Left ventricle myocardium inferior (tissue), 1 donor: ENCODE measurements around the gene NSFL1C. TPM values are rescaled to one million over a fixed set of nuclear protein-coding genes. Genes with fewer than 3 reads are reported as not detected.

Experiments
- DNase-seq: peaks from one replicate; pipeline ENCODE4 v3.0.0-alpha.2; 2020
- H3K27ac ChIP-seq: fragments of 200-600 bp; replicated peaks from 2 replicates; pipeline ENCODE4 v1.8.0; 2021
- H3K27me3 ChIP-seq: fragments of 200-600 bp; 2 replicates; pipeline ENCODE4 v1.8.0; 2021; ENCODE audit warnings: low read depth
- H3K36me3 ChIP-seq: fragments of 200-600 bp; 2 replicates; pipeline ENCODE4 v1.8.0; 2021
- H3K4me1 ChIP-seq: fragments of 200-600 bp; 2 replicates; pipeline ENCODE4 v1.8.0; 2021
- H3K4me3 ChIP-seq: fragments of 200-600 bp; 2 replicates; pipeline ENCODE4 v1.8.0; 2021; ENCODE audit warnings: mild to moderate bottlenecking, moderate library complexity
- H3K9me3 ChIP-seq: fragments of 200-600 bp; replicated peaks from 2 replicates; pipeline ENCODE4 v1.8.0; 2021
- CTCF ChIP-seq: fragments of 200-600 bp; IDR thresholded peaks from 2 replicates; pipeline ENCODE4 v1.8.0; 2021; ENCODE audit warnings: antibody characterized with exemption, mild to moderate bottlenecking, borderline replicate concordance
- intact Hi-C: fragments of 100-400 bp; cut with micrococcal nuclease; formaldehyde crosslinking; loops from one replicate; pipeline ENCODE4 v1.11.0; 2022
- total RNA-seq: library from RNA; stranded (reverse); fragmentation: NEBNext Ultra II Directional; extraction: Animal tissue kit (Norgen Biotek cat#: 25700); gene quantifications from one replicate; pipeline ENCODE4 v1.2.1, GENCODE V29; 2021
- donor health status: DM: no; HTN: yes; CAD: no; lungs with severe emphysema.

Gene NSFL1C
- total RNA-seq, 1 donor from 2014 or later = 56.6 TPM

DNA sequence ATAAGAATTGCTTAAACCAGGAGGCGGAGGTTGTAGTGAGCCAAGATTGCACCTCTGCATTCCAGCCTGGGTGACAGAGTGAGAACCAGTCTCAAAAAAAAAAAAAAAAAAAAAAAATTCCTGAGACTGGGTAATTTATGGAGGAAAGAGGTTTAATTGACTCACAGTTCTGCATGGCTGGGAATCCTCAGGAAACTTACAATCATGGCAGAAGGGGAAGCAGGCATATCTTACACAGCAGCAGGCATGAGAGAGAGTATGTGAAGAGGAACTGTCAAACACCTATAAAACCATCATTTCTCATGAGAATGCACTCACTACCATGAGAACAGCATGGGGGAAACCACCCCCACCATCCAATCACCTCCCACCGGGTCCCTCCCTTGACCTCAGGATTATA, 72.0 kb downstream of the NSFL1C start:
- Histone ChIP-seq H3K36me3 (no peaks in the 10 kb centered on the region), H3K4me1 (peaks cover 54% of the 10 kb centered on the region), H3K9me3 (no peaks in the 10 kb centered on the region), H3K27me3 (peaks cover 35% of the 10 kb centered on the region), H3K4me3 (no peak overlapping the region), H3K27ac (no peak overlapping the region)
- intact Hi-C loops = loop anchor here (5.0 kb wide), 2 partner anchors 67 to 82 kb away; partner anchors contain the start of gene SDCBP2
- no peak for TF ChIP-seq CTCF
- no peak for DNase-seq

- H3K4me1 ChIP-seq = peaks cover 62% of the 10 kb centered on the region
- no peak for DNase-seq
- TF ChIP-seq CTCF = no peak
- no peaks in the 10 kb centered on the region for H3K36me3 ChIP-seq
- peak overlapping the region; percentile 96 for H3K4me3 ChIP-seq
- peaks cover 25% of the 10 kb centered on the region for H3K27me3 ChIP-seq
- no peaks in the 10 kb centered on the region for H3K9me3 ChIP-seq
- intact Hi-C loops = loop anchor here (5.0 kb wide), 1 partner anchor 66 kb away; the partner anchor contains the start of gene SDCBP2
- peak overlapping the region; percentile 93 for H3K27ac ChIP-seq
These were observed 73.2 kb downstream of the NSFL1C start for GRCh38 chr20:1393507-1393882.

DNA sequence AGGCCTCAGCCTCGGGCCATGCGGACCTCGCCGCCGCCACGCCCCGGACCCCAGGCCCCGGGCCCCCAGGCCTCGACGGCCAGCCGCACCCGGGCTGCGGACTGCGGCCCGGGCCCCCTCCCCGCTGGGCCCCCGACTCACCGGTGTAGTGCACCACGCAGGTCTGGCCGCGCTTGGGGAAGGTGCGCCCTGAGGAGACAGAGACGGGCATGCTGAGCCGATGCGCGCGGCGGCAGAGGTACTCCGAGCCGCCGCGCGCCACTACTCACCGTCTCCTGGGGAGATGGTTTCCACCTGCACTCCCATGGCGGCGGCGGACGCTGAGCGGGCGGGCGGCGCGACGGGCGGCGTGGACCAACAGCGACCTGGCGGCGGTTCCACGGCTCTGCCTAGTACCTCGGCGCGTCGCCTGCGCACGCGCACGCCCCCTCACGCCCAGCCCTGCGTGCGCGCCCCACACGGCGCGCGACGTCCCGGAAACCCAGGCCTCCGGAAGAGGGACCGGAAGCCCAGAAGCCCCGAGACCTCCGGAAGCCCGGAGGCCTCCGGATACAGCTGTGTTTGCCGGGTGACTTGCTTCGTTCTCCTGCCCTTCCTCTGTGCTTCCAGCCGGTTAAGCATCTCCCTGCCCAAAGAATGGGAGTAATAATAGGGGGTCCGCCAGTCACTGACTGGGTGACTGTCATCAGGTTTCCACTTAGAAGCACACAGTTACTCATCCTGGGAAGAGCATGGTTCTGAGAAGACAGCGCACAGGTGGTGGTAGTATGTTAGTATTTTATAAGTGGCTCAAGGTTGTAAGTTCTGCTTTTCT, 73.7 kb downstream of the NSFL1C start, which contains the start of gene FKBP1A:
TSS of gene FKBP1A (minus strand) at position 362 of the 814 bp plus-strand sequence. CDS start at position 306, 56 bp downstream.
- intact Hi-C loops = loop anchor here (5.0 kb wide), 1 partner anchor 66 kb away; the partner anchor contains the start of gene SDCBP2
- no peaks in the 10 kb centered on the region for H3K9me3 ChIP-seq
- peak; percentile 91 for DNase-seq
- H3K27ac ChIP-seq = peak within 1 kb of the TSS; percentile 93
- peaks cover 68% of the 10 kb centered on the region for H3K4me1 ChIP-seq
- H3K4me3 ChIP-seq = peak within 1 kb of the TSS; percentile 96
- H3K27me3 ChIP-seq = peaks cover 19% of the 10 kb centered on the region
- peak; percentile 51 for TF ChIP-seq CTCF
- no peaks in the 10 kb centered on the region for H3K36me3 ChIP-seq

GRCh38 chr20:1392443-1392692, 74.3 kb downstream of the NSFL1C start:
- Histone ChIP-seq H3K36me3 (no peaks in the 10 kb centered on the region), H3K27ac (peak overlapping the region; percentile 93), H3K27me3 (peaks cover 15% of the 10 kb centered on the region), H3K9me3 (no peaks in the 10 kb centered on the region), H3K4me1 (peaks cover 71% of the 10 kb centered on the region), H3K4me3 (peak overlapping the region; percentile 96)
- intact Hi-C loops = loop anchor here (5.0 kb wide), 1 partner anchor 65 kb away; the partner anchor contains the start of gene SDCBP2
- DNase-seq = no peak
- TF ChIP-seq CTCF = no peak

Other genes starting within 250 kb of the NSFL1C start
- gene RAD21L1, start 240.8 kb downstream of the NSFL1C start, total RNA-seq = not detected
- gene SNPH, start 200.6 kb downstream of the NSFL1C start, total RNA-seq = 11.2 TPM
- gene SDCBP2, start 137.7 kb downstream of the NSFL1C start, total RNA-seq = 2.2 TPM
- gene FKBP1A, start 73.8 kb downstream of the NSFL1C start, total RNA-seq = 124 TPM
- gene SIRPB2, start 24.6 kb upstream of the NSFL1C start, total RNA-seq = 3.2 TPM
- not detected for gene SIRPD, start 90.9 kb upstream of the NSFL1C start, total RNA-seq
- 0.27 TPM for gene SIRPB1, start 153.2 kb upstream of the NSFL1C start, total RNA-seq
- not detected for gene SIRPG, start 190.9 kb upstream of the NSFL1C start, total RNA-seq